ENCODE data around the gene FBH1.

The FBH1 gene

DNA sequence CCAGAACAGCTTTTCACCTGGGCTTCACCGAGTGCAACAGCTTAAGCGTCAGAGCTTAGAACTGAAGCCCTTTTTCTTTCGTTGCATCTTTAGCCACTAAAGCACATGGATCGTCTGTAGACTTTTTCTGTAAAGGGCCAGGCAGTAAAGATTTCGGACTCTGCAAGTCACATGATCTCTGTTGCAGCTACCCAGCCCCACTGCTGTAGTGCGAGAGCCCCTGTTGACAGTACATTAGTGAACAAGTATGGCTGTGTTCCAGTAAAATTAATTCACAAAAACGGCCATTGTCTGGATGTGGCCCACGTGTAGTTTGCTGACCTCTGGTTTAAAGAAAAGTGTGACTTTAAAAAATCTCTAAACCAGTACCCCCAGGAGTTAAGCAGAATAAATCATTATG, 39.4 kb downstream of the FBH1 start:
- H3K27ac ChIP-seq: no peak overlapping the region

DNA sequence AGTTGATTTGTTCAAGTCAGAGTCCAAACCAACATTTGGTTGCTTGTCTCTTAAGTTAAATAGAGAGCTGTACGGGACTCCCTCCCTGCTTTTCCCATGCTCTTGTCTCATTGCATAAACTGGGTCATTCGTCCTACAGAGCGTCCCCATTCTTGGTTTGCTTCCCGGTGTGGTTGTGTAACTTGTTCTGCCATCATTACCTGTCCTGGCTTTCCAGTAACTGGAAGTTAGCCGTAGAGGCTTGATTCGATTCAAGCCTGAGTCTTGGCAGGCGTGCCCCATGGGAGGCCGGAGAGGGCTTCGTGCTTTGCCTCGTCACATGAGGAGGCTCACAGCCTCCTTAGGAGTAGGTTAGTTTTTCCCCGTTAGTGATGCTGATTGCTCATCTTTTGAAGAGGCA, 40.2 kb downstream of the FBH1 start:
- Histone ChIP-seq H3K27me3 (no peaks in the 10 kb centered on the region), H3K4me3 (ENCODE audit: low read depth in 1 of 2, low read length in 1 of 2) (no peak overlapping the region), H3K4me1 (ENCODE audit: control insufficient read depth in 1 of 2, insufficient read depth in 1 of 2, low read depth in 1 of 2, low read length in 1 of 2) (no peaks in the 10 kb centered on the region), H3K27ac (no peak overlapping the region), H3K36me3 (peaks cover 89% of the 10 kb centered on the region), H3K9me3 (no peaks in the 10 kb centered on the region)
- TF ChIP-seq, protein P1, sequence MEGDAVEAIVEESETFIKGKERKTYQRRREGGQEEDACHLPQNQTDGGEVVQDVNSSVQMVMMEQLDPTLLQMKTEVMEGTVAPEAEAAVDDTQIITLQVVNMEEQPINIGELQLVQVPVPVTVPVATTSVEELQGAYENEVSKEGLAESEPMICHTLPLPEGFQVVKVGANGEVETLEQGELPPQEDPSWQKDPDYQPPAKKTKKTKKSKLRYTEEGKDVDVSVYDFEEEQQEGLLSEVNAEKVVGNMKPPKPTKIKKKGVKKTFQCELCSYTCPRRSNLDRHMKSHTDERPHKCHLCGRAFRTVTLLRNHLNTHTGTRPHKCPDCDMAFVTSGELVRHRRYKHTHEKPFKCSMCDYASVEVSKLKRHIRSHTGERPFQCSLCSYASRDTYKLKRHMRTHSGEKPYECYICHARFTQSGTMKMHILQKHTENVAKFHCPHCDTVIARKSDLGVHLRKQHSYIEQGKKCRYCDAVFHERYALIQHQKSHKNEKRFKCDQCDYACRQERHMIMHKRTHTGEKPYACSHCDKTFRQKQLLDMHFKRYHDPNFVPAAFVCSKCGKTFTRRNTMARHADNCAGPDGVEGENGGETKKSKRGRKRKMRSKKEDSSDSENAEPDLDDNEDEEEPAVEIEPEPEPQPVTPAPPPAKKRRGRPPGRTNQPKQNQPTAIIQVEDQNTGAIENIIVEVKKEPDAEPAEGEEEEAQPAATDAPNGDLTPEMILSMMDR (IDR thresholded peaks at IDR 0.05): no peak

More for the DNA sequence above, 39.4 kb downstream of the FBH1 start:
- Histone ChIP-seq H3K36me3 (peaks cover 89% of the 10 kb centered on the region), H3K4me1 (ENCODE audit: control insufficient read depth in 1 of 2, insufficient read depth in 1 of 2, low read depth in 1 of 2, low read length in 1 of 2) (no peaks in the 10 kb centered on the region), H3K4me3 (ENCODE audit: low read depth in 1 of 2, low read length in 1 of 2) (no peak overlapping the region), H3K9me3 (no peaks in the 10 kb centered on the region), H3K27me3 (no peaks in the 10 kb centered on the region)
- TF ChIP-seq, protein P1 (IDR thresholded peaks at IDR 0.05): no peak

DNA sequence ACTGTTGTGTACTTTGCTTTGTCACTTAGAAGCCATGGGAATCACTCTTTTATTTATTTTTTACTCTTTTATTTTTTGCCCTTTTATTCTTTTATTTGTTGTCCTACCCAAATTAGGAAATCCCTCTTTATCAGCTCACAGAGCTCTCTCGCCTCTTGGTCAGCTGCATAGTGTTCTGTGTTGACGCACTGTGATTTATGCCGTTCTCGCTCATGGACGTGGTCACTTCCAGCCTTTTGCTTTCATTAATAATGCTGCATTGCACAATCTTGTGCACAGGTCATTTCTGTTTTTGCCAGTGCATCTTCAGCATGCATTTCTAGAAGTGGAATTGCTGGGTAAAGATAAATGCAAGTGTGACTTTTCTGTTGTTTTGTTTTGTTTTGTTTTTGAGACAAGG, 42.3 kb downstream of the FBH1 start:
- Histone ChIP-seq H3K36me3 (peaks cover 89% of the 10 kb centered on the region), H3K27ac (no peak overlapping the region), H3K4me3 (ENCODE audit: low read depth in 1 of 2, low read length in 1 of 2) (no peak overlapping the region), H3K4me1 (ENCODE audit: control insufficient read depth in 1 of 2, insufficient read depth in 1 of 2, low read depth in 1 of 2, low read length in 1 of 2) (no peaks in the 10 kb centered on the region), H3K27me3 (no peaks in the 10 kb centered on the region), H3K9me3 (no peaks in the 10 kb centered on the region)
- TF ChIP-seq, protein P1 (IDR thresholded peaks at IDR 0.05): no peak

GRCh38 chr10:5933909-5934546, 44.0 kb downstream of the FBH1 start:
- TF ChIP-seq, protein P1 (IDR thresholded peaks at IDR 0.05): no peak

GRCh38 chr10:5935628-5936027, 45.6 kb downstream of the FBH1 start:
- no peak overlapping the region for H3K4me3 ChIP-seq (ENCODE audit: low read depth in 1 of 2, low read length in 1 of 2)
- H3K27ac ChIP-seq: no peak overlapping the region
- no peaks in the 10 kb centered on the region for H3K4me1 ChIP-seq (ENCODE audit: control insufficient read depth in 1 of 2, insufficient read depth in 1 of 2, low read depth in 1 of 2, low read length in 1 of 2)
- no peaks in the 10 kb centered on the region for H3K9me3 ChIP-seq
- TF ChIP-seq, protein P1 (IDR thresholded peaks at IDR 0.05): no peak
- H3K27me3 ChIP-seq: no peaks in the 10 kb centered on the region
- peaks cover 74% of the 10 kb centered on the region for H3K36me3 ChIP-seq

More at GRCh38 chr10:5933909-5934546, 44.0 kb downstream of the FBH1 start:
- Histone ChIP-seq H3K36me3 (peaks cover 89% of the 10 kb centered on the region), H3K27me3 (no peaks in the 10 kb centered on the region), H3K27ac (no peak overlapping the region), H3K4me3 (ENCODE audit: low read depth in 1 of 2, low read length in 1 of 2) (no peak overlapping the region), H3K9me3 (no peaks in the 10 kb centered on the region), H3K4me1 (ENCODE audit: control insufficient read depth in 1 of 2, insufficient read depth in 1 of 2, low read depth in 1 of 2, low read length in 1 of 2) (no peaks in the 10 kb centered on the region)
